ENCODE results near the gene SELENOV.

Gene SELENOV

DNA sequence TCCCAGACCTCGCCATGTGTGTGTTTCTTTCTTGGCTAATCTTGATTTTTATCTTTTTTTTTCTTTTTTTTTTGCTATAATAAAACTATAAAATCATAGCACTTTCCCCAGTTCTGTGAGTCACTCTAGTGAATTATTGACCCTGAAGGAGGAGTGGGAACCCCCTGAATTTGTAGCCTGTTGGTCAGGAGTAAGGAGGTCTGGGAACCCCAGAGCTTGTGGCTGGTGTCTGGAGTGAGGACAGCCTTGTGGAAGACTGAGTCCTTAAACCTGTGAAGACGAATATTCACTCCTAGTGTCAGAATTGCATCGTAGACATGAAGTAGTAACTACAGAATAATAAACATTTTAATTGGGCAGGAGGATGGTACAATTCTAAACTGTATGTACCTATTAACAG, 10.3 kb downstream of the SELENOV start:
- no peak for DNase-seq

DNA sequence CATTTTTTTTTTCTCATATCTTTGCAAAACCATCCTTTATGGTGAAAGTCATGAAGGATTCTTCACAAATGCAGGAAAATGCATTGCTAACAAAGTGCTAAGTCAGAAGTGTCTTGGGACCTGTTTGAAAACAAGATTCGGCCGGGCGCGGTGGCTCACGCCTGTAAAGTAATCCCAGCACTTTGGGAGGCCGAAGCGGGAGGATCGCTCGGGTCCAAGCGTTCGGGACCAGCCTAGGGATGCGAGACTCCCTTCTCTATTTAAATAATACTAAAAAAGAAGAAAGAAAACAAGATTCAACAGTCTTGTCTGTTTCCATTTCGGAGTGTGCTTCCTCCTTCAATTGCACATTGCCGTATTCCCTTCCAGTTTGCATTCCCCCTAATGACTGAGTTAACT, 16.9 kb downstream of the SELENOV start:
- DNase-seq = no peak

- DNase-seq = peak; percentile 100
Measured at GRCh38 chr19:39532233-39533002, 17.5 kb downstream of the SELENOV start, which contains the start of gene EID2B. TSS of gene EID2B (minus strand) at chr19:39532852. CDS start at chr19:39532802, 50 bp downstream.

GRCh38 chr19:39533003-39533512, 18.1 kb downstream of the SELENOV start:
- DNase-seq = no peak

- no peak for DNase-seq
Measured at GRCh38 chr19:39533791-39534190, 18.9 kb downstream of the SELENOV start.

DNA sequence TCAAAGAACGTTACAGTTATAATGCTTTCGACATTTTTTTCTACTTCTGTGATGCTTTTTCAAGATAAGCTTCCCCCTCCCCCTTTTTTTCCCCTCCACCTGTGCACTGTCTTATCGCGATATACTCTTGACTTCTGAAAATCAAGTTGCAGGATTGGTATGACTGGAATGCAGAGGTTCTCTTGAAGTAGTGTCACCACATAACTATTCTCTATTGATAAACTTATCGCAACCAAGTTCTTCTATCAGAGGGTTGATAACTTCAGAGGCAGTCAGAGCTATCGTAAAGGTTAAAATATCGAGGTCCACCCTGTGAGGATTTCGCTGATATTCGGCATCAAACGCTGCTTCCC, 24.2 kb downstream of the SELENOV start:
- no peak for DNase-seq

DNA sequence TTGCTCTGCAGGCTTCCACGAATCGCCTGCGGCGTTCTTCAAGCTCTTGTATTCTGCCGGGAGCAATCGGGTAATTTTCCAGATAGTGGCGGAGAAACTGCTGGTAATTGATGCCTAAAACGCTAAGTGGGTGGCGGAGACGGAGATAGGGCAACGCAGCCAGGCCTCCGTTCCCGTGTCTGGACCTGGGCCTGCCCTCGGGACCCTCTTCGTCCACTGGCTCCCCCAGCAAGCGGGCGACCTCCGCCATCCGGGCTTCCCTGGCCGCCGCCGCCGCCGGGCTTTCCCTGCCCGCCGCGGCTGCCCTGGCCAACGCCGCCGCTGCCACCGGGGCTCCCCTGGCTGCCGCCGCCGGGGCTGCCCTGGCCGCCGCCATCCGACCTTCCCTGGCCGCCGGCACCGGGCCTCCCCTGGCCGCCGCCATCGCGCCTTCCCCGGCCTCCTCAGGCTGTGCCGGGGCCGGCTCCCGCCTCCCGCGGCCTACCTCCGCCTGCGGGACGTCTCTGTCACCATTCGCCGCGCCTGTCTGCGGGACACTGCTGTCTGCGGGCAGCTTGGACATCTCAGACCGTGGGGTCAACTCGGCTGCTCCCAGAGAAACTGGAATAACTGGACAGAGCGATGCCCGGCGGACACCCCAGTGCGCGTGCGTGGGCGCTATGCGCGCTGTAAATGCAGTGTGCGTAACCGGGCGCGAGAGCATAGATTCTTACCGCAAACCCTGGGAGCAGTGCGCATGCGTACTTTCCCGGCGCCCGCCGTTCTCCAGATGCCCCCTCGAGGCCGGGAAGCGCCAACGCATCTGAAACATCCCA, 24.8 kb downstream of the SELENOV start, which contains the start of gene EID2:
EID2 (minus strand) TSS at position 644 of the 815 bp plus-strand sequence; CDS start at position 562, 82 bp downstream.
- DNase-seq = peak; percentile 100

GRCh38 chr19:39540333-39540673, 25.4 kb downstream of the SELENOV start:
- DNase-seq = no peak

- DNase-seq = peak; percentile 98
Measured at GRCh38 chr19:39542206-39542605, 27.3 kb downstream of the SELENOV start.

DNA sequence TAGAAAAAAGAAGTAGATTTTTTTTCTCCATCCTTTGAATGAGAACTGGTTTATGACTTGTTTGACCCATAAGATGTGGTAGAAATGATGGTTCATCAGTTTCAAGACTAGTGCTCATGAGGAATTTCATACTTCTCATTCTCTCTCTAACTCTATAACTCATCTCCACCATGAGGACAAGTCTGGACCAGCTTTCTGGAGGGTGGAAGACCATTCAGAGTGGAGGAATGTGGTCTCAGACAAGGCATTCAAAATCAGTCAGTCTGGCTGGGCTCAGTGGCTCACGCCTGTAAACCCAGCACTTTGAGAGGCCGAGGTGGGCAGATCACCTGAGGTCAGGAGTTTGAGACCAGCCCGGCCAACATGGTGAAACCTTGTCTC, 28.5 kb downstream of the SELENOV start:
- DNase-seq = no peak

DNA sequence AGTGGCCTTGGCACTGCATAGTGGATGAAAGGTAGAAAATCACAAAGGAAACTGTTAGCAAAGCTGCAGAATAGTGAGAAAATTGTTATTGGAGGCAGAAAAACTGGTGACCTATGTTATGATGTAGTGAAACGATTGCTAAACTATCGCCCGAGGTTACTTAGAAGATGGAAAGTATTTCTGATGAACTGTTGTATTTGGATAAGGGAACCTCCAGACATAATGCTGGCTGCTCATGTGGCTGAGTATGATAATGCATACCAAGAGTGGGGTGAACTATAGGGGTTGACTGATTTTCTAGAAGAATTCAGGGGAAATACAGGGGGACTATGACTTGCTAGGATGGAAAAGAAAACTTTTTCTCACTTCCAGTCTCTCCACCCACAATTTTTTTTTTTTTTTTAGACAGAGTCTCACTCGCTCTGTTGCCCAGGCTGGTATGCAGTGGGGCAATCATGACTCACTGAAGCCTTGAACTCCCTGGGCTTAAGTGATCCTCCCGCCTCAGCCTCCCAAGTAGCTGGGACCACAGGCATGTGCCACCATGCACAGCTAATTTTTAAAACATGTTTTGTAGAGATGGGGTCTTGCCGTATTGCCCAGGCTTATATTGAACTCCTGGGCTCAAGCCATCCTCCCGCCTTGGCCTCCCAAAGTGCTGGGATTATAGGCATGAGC, 29.4 kb downstream of the SELENOV start:
- no peak for DNase-seq

- DNase-seq = no peak
Measured at GRCh38 chr19:39544911-39545310, 30.0 kb downstream of the SELENOV start.

GRCh38 chr19:39546599-39546998, 31.7 kb downstream of the SELENOV start:
- DNase-seq = peak; percentile 49

GRCh38 chr19:39550197-39550596, 35.3 kb downstream of the SELENOV start:
- no peak for DNase-seq

GRCh38 chr19:39553082-39553652, 38.2 kb downstream of the SELENOV start:
- DNase-seq = no peak

DNA sequence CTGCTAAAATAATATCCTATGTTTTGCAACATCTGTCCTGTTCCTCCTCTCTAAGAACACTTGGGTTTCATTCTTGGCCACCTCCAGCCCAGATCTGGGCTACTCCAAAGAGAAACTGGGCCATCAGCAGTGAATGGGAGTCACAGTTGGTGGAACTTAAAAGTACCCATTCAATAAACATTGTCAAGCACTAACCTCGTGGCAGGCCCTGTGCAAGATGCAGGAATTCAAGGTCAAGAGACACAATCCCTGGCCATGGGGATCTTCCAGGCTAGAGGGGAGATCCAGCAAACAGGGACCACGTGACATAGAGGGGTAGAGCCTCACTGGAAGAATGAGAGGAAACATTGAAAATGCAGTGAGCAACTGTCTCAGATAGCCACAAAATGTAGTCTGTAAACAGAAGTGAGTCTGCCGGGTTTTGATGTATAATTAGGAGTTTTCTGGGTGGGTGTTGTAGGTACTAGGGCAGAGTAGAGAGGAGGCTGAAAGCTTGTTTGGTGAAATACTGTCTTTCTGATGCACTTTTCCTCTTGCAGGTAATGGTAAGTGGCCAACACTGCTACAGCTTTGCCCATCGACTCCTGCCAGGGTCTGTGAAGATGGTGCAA, 39.9 kb downstream of the SELENOV start:
- DNase-seq = no peak

- DNase-seq = no peak
Measured at GRCh38 chr19:39555883-39556282, 40.9 kb downstream of the SELENOV start.

GRCh38 chr19:39557811-39558623, 43.1 kb downstream of the SELENOV start:
- no peak for DNase-seq

GRCh38 chr19:39558624-39559117, 43.7 kb downstream of the SELENOV start:
- no peak for DNase-seq

- DNase-seq = no peak
Measured at GRCh38 chr19:39563408-39563807, 48.5 kb downstream of the SELENOV start.

DNA sequence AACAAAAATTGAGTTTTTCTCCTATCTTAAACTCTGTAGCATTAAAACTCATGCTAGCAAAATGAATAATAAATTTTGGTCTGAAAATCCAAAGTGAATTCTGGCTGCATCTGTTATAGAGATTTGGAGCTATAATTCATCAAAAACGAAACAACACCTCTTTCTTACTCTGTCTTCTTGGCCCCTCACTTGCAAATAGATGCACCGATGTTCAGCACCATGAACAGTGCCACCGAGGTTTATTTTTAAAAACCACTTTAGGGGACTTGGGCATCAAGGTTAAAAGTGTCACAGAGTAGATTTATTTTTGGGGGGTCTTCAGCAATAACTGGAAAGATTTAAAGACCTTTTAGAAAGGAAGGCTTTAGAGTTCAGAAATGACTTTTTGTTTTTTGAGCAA, 51.1 kb downstream of the SELENOV start:
- no peak for DNase-seq

DNA sequence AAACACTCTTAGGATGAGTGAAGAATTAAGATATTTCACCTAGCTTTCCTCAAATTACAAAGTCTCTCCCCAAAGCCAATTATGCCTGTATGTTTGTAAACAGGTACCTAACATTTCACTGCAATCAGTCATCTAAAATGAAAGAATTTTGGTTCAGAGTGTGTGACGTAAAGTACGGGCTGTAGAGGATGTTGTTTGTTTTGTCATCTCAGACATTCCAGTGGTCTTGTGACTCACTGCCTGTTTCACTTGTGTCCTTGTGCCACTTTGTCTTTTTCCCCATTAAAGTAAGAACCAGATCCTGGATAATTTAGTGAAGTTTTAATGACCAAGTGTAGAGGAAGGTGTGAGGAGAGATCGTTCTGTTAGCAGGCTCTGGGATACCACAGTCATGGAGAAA, 53.7 kb downstream of the SELENOV start:
- DNase-seq = no peak
